Peyer's patch (tissue), 4 donors: ENCODE measurements around the gene NEK7. TPM values are rescaled to one million over a fixed set of nuclear protein-coding genes. Genes with fewer than 3 reads are reported as not detected.

Experiments
- DNase-seq, 3 donors: peaks; one replicate each; pipeline ENCODE4 v3.0.0-alpha.2; 2017 to 2019
- H3K27ac ChIP-seq, 4 donors: fragments of 200-600 bp; sonication (generic); one replicate each; pipeline ENCODE4 v1.5.1; 2016 to 2019
- H3K27me3 ChIP-seq, 2 donors: fragments of 200-600 bp; sonication (generic); one replicate each; pipeline ENCODE4 v1.5.1; 2019
- H3K36me3 ChIP-seq, 3 donors: fragments of 200-600 bp; sonication (generic); one replicate each; pipeline ENCODE4 v1.5.1; 2016 to 2019
- H3K4me1 ChIP-seq, 4 donors: fragments of 200-600 bp; sonication (generic); one replicate each; pipeline ENCODE4 v1.5.1; 2016 to 2019
- H3K4me3 ChIP-seq, 4 donors: fragments of 200-600 bp; sonication (generic); 1 replicate in 3 of 4; 2 replicates in 1 of 4; pipeline ENCODE4 v1.5.1; 2016 to 2019; ENCODE audit warnings: mild to moderate bottlenecking in 1 of 4
- H3K9me3 ChIP-seq, 4 donors: fragments of 200-600 bp; sonication (generic); one replicate each; pipeline ENCODE4 v1.5.1; 2016 to 2019; ENCODE audit warnings: mild to moderate bottlenecking in 1 of 4
- POLR2A ChIP-seq, 2 donors: fragments of 450-650 bp; IDR thresholded peaks; one replicate each; pipeline ENCODE4 v1.5.1; 2017; ENCODE audit warnings: antibody characterized with exemption in 2 of 2, mild to moderate bottlenecking in 2 of 2, moderate library complexity in 2 of 2
- total RNA-seq, 4 donors: library from RNA; depleted of rRNA; stranded (reverse); fragments of >200 nt; gene quantifications; one replicate each; pipeline ENCODE4 v1.1.0, GENCODE V29; 2016
- TF ChIP-seq, protein P1 (sequence below), 6 experiments: fragments of 450-650 bp in 4 of 6; fragments of 200-600 bp in 2 of 6; sonication (generic) in 1 of 6; IDR thresholded peaks; one replicate each; pipeline ENCODE4 v1.5.1; 2017 to 2019; ENCODE audit warnings: antibody characterized with exemption in 6 of 6, mild to moderate bottlenecking in 3 of 6, moderate library complexity in 1 of 6

NEK7 gene
- total RNA-seq, 4 donors from 2014 or later, result 62.3 to 75.1 (median 66.5) TPM

DNA sequence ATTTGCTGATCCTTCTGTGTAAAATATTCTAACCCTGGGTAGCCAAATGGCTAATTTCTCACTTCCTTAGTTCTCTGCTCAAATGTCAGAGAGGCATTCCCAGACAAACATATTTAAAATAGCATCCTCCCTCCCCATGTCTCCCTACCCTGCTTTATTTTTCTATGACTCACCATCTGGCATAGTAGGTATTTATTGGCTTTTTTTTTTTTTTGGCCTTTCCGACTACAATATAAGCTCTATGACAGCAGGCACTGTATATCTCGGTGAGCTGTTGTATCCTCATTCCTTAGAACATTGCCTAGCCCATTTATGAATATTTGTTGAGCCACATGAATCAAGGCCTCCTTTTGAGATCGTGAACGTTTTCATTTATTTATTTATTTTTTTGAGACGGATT, 1.5 kb upstream of the NEK7 start:
- Histone ChIP-seq H3K4me1 (peaks cover 0 to 10% (median 4%) of the 10 kb centered on the region in 4 donors), H3K4me3 (no peak overlapping the region), H3K27me3 (no peaks in the 10 kb centered on the region), H3K27ac (no peak overlapping the region), H3K9me3 (no peaks in the 10 kb centered on the region), H3K36me3 (no peaks in the 10 kb centered on the region)
- no peak for DNase-seq
- TF ChIP-seq, protein P1, sequence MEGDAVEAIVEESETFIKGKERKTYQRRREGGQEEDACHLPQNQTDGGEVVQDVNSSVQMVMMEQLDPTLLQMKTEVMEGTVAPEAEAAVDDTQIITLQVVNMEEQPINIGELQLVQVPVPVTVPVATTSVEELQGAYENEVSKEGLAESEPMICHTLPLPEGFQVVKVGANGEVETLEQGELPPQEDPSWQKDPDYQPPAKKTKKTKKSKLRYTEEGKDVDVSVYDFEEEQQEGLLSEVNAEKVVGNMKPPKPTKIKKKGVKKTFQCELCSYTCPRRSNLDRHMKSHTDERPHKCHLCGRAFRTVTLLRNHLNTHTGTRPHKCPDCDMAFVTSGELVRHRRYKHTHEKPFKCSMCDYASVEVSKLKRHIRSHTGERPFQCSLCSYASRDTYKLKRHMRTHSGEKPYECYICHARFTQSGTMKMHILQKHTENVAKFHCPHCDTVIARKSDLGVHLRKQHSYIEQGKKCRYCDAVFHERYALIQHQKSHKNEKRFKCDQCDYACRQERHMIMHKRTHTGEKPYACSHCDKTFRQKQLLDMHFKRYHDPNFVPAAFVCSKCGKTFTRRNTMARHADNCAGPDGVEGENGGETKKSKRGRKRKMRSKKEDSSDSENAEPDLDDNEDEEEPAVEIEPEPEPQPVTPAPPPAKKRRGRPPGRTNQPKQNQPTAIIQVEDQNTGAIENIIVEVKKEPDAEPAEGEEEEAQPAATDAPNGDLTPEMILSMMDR (IDR thresholded peaks at IDR 0.05), result no peak
- no peak for TF ChIP-seq POLR2A (IDR thresholded peaks at IDR 0.05)

DNA sequence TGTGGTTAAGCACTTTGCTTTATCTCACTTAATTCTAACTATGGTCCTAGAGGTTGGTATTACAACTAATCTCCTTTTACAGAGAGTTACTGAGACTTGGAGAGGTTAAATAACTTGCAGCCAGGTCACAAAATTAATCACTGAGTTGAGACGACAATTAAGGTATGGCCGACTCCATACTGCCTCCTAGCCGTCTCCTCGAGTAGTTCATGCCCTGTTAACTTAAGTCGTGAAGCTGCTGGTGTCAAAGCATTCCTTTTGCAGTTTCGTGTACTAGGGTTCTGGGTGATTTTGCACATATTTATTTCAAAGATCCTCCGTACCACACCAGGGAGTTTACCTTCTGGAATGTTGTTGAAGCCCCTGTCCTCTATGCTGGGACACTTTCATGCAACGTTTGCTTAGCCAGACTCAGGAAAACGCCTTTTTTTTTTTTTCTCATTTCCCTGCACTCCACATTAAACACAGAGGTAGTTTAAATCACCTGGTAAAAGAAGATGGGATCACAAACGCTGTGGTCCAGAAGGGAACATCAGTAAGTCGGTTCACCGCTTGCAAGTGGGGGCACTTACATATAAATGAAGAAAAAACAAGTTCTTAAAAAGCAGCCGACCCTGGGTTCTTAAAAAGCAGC, 570 bp upstream of the NEK7 start:
- Histone ChIP-seq H3K36me3 (no peaks in the 10 kb centered on the region), H3K27ac (peak overlapping the region; percentile 94 to 100 (median 98)), H3K27me3 (no peaks in the 10 kb centered on the region), H3K9me3 (no peaks in the 10 kb centered on the region), H3K4me3 (peak overlapping the region; percentile 78 to 97 (median 91)), H3K4me1 (peaks cover 0 to 13% (median 5%) of the 10 kb centered on the region in 4 donors)
- DNase-seq, result peak; percentile 68 to 91 (median 74)
- TF ChIP-seq, protein P1 (IDR thresholded peaks at IDR 0.05), result peak; percentile 79 to 92 (median 86)
- TF ChIP-seq POLR2A (IDR thresholded peaks at IDR 0.05), result no peak

DNA sequence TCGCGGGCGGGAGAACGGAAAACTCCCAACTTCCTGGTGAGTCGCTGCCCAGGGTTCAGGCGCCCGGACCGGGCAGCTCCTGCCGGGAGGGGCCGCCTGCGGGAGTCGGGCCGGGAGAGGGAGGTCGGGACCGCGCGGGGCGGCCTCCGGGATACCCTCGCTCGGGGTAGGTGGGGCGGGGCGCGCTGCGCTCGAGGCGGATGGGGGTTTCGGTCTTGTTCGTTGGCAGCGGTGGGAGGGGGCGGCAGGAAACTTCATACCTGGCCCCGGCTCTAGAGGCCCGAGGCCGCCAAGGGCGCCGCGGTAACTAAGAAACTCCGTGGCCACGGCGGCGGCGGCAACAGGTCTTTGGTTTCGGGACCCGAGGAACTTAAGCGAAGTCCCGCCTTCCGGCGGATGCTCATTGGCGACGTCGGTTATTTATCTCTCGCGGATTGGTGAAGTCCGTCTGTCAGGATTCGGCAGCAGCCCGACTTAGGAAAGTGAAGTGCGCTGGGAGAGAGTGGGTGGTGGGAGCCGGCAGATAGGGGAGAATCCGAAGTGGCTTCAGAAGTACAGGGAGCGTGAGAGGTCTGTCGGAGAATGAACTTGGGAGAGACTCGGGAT, 546 bp downstream of the NEK7 start:
- Histone ChIP-seq H3K27me3 (no peaks in the 10 kb centered on the region), H3K36me3 (no peaks in the 10 kb centered on the region), H3K27ac (peak overlapping the region; percentile 94 to 100 (median 98)), H3K9me3 (no peaks in the 10 kb centered on the region), H3K4me3 (peak overlapping the region; percentile 78 to 97 (median 91)), H3K4me1 (peaks cover 0 to 19% (median 8%) of the 10 kb centered on the region in 4 donors)
- peak in 1 of 2 donors; percentile 63 for TF ChIP-seq POLR2A (IDR thresholded peaks at IDR 0.05)
- TF ChIP-seq, protein P1 (IDR thresholded peaks at IDR 0.05), result peak in 1 of 6 experiments; percentile 0
- peak; percentile 89 to 96 (median 89) for DNase-seq

DNA sequence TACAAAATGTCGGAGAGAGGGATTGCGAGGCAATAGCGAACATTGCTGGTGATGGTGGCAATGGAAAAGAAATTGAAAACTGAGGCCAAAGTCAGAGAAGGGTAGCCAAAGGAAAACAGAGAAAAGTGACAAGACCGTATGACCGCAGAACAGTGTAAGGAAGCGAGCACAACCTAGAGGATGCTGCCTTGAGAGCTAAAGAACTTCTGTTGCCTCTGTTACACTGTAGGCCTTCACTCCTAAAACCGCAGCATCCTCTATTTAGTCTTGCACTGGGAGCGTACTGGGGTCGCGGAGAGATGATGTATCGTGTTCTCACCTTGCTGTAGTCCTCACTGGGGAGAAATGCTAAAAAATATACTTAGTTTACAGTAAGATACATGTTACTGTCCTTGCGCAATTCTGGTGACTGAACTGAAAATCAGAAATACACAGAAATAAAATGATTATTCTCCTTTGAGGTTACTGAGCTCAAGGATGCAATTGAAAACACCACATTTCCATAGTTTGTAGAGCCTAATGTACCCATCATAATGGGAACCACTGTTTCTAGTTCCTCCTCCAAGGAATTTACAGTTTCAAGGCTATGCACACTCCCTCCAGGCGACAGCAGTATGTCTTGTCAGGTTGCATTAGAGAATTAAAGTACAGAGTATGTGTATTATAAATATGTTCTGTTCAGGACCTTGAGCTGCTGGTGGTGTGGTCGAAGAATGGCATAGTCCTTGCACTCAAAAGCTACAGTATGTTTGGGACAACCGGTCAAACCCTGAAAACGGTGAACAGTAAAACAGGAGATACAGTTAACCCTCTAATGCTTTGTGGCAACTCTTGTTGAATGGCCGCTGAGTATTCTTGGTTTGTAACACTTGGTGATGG, 1.3 kb downstream of the NEK7 start:
- Histone ChIP-seq H3K4me3 (peak overlapping the region; percentile 78 to 97 (median 91)), H3K36me3 (no peaks in the 10 kb centered on the region), H3K27me3 (no peaks in the 10 kb centered on the region), H3K9me3 (no peaks in the 10 kb centered on the region), H3K27ac (peak overlapping the region; percentile 94 to 100 (median 98)), H3K4me1 (peaks cover 0 to 27% (median 8%) of the 10 kb centered on the region in 4 donors)
- TF ChIP-seq, protein P1 (IDR thresholded peaks at IDR 0.05), result no peak
- no peak for TF ChIP-seq POLR2A (IDR thresholded peaks at IDR 0.05)
- peak in 2 of 3 donors; percentile 32 to 41 for DNase-seq

DNA sequence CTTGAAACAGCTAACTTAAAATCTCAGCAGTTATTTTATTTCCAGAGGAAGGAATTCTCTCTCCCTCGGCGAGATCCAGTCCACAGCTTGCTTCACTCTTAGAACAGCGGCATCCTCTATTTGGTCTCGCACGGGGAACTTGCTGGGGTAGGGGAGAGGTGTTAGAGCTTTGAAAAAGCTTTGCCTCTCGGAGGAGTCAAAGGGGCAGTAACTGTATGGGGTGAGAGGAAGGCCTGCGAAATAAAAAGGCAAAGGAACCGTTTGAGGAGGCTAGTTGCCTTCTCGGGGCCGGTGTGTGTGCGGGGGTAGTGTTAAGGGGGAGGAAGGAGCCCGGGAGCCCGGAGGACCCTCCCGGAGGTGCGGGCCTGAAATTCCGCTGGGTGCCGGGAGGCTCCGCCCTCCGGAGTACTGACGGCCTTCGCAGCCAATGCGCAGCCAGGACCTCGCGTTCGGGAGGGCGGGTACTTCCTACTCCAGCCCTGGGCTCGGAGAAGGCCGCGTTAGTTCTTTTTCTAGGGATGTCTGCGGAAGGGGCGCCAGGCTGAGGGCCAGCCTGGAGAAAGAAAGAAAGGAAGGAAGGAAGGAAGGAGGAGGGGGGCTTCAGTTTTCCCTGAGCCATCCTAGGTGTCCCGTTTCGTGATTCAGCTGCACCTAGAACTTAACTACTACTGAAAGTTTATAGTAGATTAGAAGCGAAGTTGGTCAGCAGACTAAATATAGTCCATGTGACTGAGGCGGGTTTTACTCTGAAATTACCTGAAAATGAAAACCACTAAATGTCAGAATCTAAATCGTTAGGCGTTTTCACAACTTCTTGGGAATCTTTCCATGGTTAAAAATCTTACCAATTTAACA, 2.2 kb downstream of the NEK7 start:
- H3K27ac ChIP-seq, result peak overlapping the region; percentile 94 to 100 (median 98)

More for the DNA sequence above, 2.2 kb downstream of the NEK7 start:
- Histone ChIP-seq H3K4me1 (peaks cover 0 to 32% (median 8%) of the 10 kb centered on the region in 4 donors), H3K36me3 (no peaks in the 10 kb centered on the region), H3K4me3 (peak overlapping the region; percentile 78 to 97 (median 91)), H3K27me3 (no peaks in the 10 kb centered on the region), H3K9me3 (no peaks in the 10 kb centered on the region)
- peak; percentile 89 to 95 (median 90) for DNase-seq
- TF ChIP-seq, protein P1 (IDR thresholded peaks at IDR 0.05), result no peak
- peak; percentile 23 to 68 for TF ChIP-seq POLR2A (IDR thresholded peaks at IDR 0.05)
